K562 (cell line): Measurements from ENCODE around the gene RPS19BP1. TPM values are rescaled to one million over a fixed set of nuclear protein-coding genes. Genes with fewer than 3 reads are reported as not detected.

Experiments
- ATAC-seq: fragments of 200-7000 bp; cut with Tn5 transposase; 3 replicates; pipeline ENCODE4 v1.9.1; 2020; ENCODE audit warnings: moderate library complexity
- BruUV-seq: library from RNA; stranded (reverse); fragments of 400-500 nt; replicated peaks from 2 replicates; lab custom pipeline; 2021; lab: Mats Ljungman, UMichigan
- CTCF ChIA-PET: fragments of 300-600 bp; formaldehyde crosslinking; extraction: SDS; loops from one replicate; lab custom pipeline; 2021; ENCODE audit warnings: low intra/inter-chr PET ratio; lab: Yijun Ruan, JAX
- POLR2A ChIA-PET: fragments of 300-600, 350-650 bp; sonication (Branson Sonifier 250); formaldehyde crosslinking; extraction: SDS; loops from one replicate; lab custom pipeline; 2021; ENCODE audit warnings: antibody characterized with exemption, inconsistent platforms; lab: Yijun Ruan, JAX
- DNase-seq, 4 experiments: peaks; one replicate each; pipeline versions ENCODE4 v3.0.0 to v3.0.0-alpha.2; 2011 to 2018; ENCODE audit warnings: low spot score in 3 of 4, mixed read lengths in 3 of 4; ENCODE audit errors: extremely low read depth in 1 of 4
- FAIRE-seq: peaks from 2 replicates; lab custom pipeline; 2011; peaks lifted over from hg19 to GRCh38; lab: Jason Lieb, UNC
- H2AFZ ChIP-seq: 2 replicates; pipeline ENCODE4 v1.6.0; 2011; ENCODE audit warnings: low read depth, low read length, control low read depth, inconsistent platforms
- H3K27ac ChIP-seq: fragments of 200-600 bp; 3 replicates; pipeline ENCODE4 v1.8.0; 2011; ENCODE audit warnings: low read depth, mild to moderate bottlenecking, control low read depth, inconsistent platforms, low read length, moderate library complexity, mixed read lengths; ENCODE audit errors: extremely low read depth
- H3K27me3 ChIP-seq, 2 experiments: fragments of 300-600 bp in 1 of 2; 2 replicates in 1 of 2; 3 replicates in 1 of 2; pipeline versions ENCODE4 v1.6.0 to v1.8.0; 2011; ENCODE audit warnings: inconsistent platforms in 2 of 2, low read length in 2 of 2, mild to moderate bottlenecking in 1 of 2, mixed read lengths in 1 of 2, moderate library complexity in 1 of 2; ENCODE audit not compliant: control insufficient read depth in 2 of 2, insufficient read depth in 2 of 2
- H3K36me3 ChIP-seq: fragments of 300-600 bp; 3 replicates; pipeline ENCODE4 v1.8.0; 2011; ENCODE audit warnings: mild to moderate bottlenecking, low read length, inconsistent platforms; ENCODE audit not compliant: control insufficient read depth, insufficient read depth
- H3K4me1 ChIP-seq, 2 experiments: fragments of 200-600 bp in 1 of 2; replicated peaks in 1 of 2; 2 replicates in 1 of 2; 3 replicates in 1 of 2; pipeline versions ENCODE4 v1.5.1 to v1.8.0; 2011; ENCODE audit warnings: inconsistent platforms in 2 of 2, low read length in 2 of 2, mild to moderate bottlenecking in 1 of 2, mixed read lengths in 1 of 2, moderate library complexity in 1 of 2; ENCODE audit not compliant: control insufficient read depth in 2 of 2, insufficient read depth in 2 of 2
- H3K4me2 ChIP-seq: 2 replicates; pipeline ENCODE4 v1.6.1; 2011; ENCODE audit warnings: low read length, control low read depth, inconsistent platforms, mixed read lengths; ENCODE audit not compliant: insufficient read depth
- H3K4me3 ChIP-seq: fragments of 200-600 bp; sonication (generic), shearing (Covaris generic); 2 replicates; pipeline ENCODE4 v1.5.1; 2016; ENCODE audit warnings: control low read depth, inconsistent platforms
- H3K79me2 ChIP-seq: fragments of 200-600 bp; 3 replicates; pipeline ENCODE4 v1.8.0; 2011; ENCODE audit warnings: low read length, inconsistent platforms; ENCODE audit not compliant: control insufficient read depth, insufficient read depth
- H3K9ac ChIP-seq, 2 experiments: 2 replicates each; pipeline versions ENCODE4 v1.6.0 to v1.6.1; 2011; ENCODE audit warnings: low read depth in 2 of 2, low read length in 2 of 2, control low read depth in 1 of 2, inconsistent platforms in 1 of 2, mild to moderate bottlenecking in 1 of 2, mixed read lengths in 1 of 2; ENCODE audit not compliant: insufficient read depth in 1 of 2
- H3K9me1 ChIP-seq: one replicate; pipeline ENCODE4 v1.6.0; 2011; ENCODE audit warnings: inconsistent platforms, mild to moderate bottlenecking, low read length, moderate library complexity; ENCODE audit not compliant: control insufficient read depth, insufficient read depth
- H3K9me3 ChIP-seq: replicated peaks from 2 replicates; pipeline ENCODE4 v1.5.1; 2011; ENCODE audit warnings: low read depth, low read length, inconsistent platforms; ENCODE audit not compliant: control insufficient read depth, insufficient read depth
- H4K20me1 ChIP-seq: replicated peaks from 2 replicates; pipeline ENCODE4 v1.6.1; 2011; ENCODE audit warnings: low read length, inconsistent platforms, mixed read lengths; ENCODE audit not compliant: control insufficient read depth, insufficient read depth
- CXXC5 ChIP-seq: fragments of 250-450 bp; sonication (Bioruptor Pico); IDR thresholded peaks from 2 replicates; pipeline ENCODE4 v1.8.0; 2022; ENCODE audit warnings: inconsistent platforms, mild to moderate bottlenecking, moderate library complexity
- ELK3 ChIP-seq: fragments of 450-650 bp; formaldehyde crosslinking; IDR thresholded peaks from 2 replicates; pipeline ENCODE4 v1.4.0; 2020; ENCODE audit warnings: mild to moderate bottlenecking
- ETV5 ChIP-seq: sonication (generic); formaldehyde crosslinking; IDR thresholded peaks from 2 replicates; pipeline ENCODE4 v1.4.0; 2020; ENCODE audit warnings: low read depth, mild to moderate bottlenecking, missing genetic modification reagents
- GTF3C2 ChIP-seq: IDR thresholded peaks from 3 replicates; pipeline ENCODE4 v1.6.1; 2011; ENCODE audit warnings: borderline replicate concordance, mild to moderate bottlenecking, moderate library complexity; ENCODE audit not compliant: insufficient read length; ENCODE audit errors: extremely low read depth
- HES1 ChIP-seq: fragments of 450-650 bp; IDR thresholded peaks from 2 replicates; pipeline ENCODE4 v1.6.1; 2016; ENCODE audit warnings: low read depth, mild to moderate bottlenecking, moderate library complexity
- NBN ChIP-seq: fragments of 450-650 bp; IDR thresholded peaks from 2 replicates; pipeline ENCODE4 v1.6.1; 2016; ENCODE audit warnings: low read depth, mild to moderate bottlenecking
- POLR2AphosphoS2 ChIP-seq: IDR thresholded peaks from 2 replicates; pipeline ENCODE4 v1.6.1; 2012; ENCODE audit warnings: low read length, improper control_type of control experiment
- TFE3 ChIP-seq: fragments of 450-650 bp; formaldehyde crosslinking; IDR thresholded peaks from 2 replicates; pipeline ENCODE4 v1.4.0; 2020; ENCODE audit warnings: mild to moderate bottlenecking, mixed read lengths
- XRCC3 ChIP-seq: fragments of 450-650 bp; IDR thresholded peaks from 2 replicates; pipeline ENCODE4 v1.6.1; 2017; ENCODE audit warnings: mild to moderate bottlenecking, moderate library complexity
- ZNF583 ChIP-seq: fragments of 250-450 bp; sonication (Bioruptor Pico); IDR thresholded peaks from 2 replicates; pipeline ENCODE4 v1.4.0; 2020
- ZNF696 ChIP-seq: fragments of 250-450 bp; sonication (Bioruptor Pico); conservative IDR thresholded peaks from 2 replicates; pipeline ENCODE4 v1.4.0; 2020; ENCODE audit warnings: mild to moderate bottlenecking, moderate library complexity
- WGBS: fragments of 100-300 bp; shearing (Covaris generic); methylation state at CpG from one replicate; pipeline ENCODE4 v1.1.6; 2016; ENCODE audit warnings: low coverage, mixed read lengths; ENCODE audit not compliant: insufficient coverage; ENCODE audit errors: missing lambda C conversion rate; 5-methylcytosine and 5-hydroxymethylcytosine counted together
- in situ Hi-C: fragments of 300-500 bp; cut with MboI; formaldehyde crosslinking; loops from 4 replicates; pipeline ENCODE4 v1.15.0; 2018; ENCODE audit warnings: inconsistent platforms, mixed read lengths
- intact Hi-C: fragments of 100-400 bp; cut with micrococcal nuclease; formaldehyde crosslinking; loops from 2 replicates; pipeline ENCODE4 v1.14.2; 2022
- polyA plus RNA-seq, 8 experiments: library from polyadenylated mRNA; depleted of rRNA in 4 of 8; stranded (reverse) in 5 of 8; unstranded in 3 of 8; fragments of >200 nt; fragmentation: Nextera tagmentation in 2 of 8; fragmentation: Illumina TruSeq in 1 of 8; extraction: Ambion mirVana in 2 of 8; extraction: Trizol in 1 of 8; gene quantifications; 2 replicates each; pipeline versions ENCODE4 v1.2.1 to v1.2.3, GENCODE V29; 2011 to 2014; ENCODE audit warnings: inconsistent platforms in 1 of 8, missing spikeins in 1 of 8
- total RNA-seq, 7 experiments: library from RNA; depleted of rRNA in 6 of 7; stranded (reverse); fragments of >200 nt in 6 of 7; fragmentation: Illumina TruSeq in 2 of 7; extraction: Trizol in 2 of 7; gene quantifications; 2 replicates each; pipeline versions ENCODE4 v1.2.1 to v1.2.3, GENCODE V29; 2011 to 2021; ENCODE audit warnings: low replicate concordance in 1 of 7

The RPS19BP1 gene
- total and polyA plus RNA-seq, 9 of the 15 experiments (the other 6 are each of a cell fraction or from before 2014, with no cell fraction given) = 3.0 to 223 (median 84.3) TPM

GRCh38 chr22:39511226-39511625, 21.3 kb downstream of the RPS19BP1 start:
- H3K79me2 ChIP-seq = peaks cover 60% of the 10 kb centered on the region
- intact Hi-C loops = no loop called here
- TF ChIP-seq CXXC5 (no peak), TFE3 (CRISPR knock-in tag) (no peak), POLR2AphosphoS2 (no peak), ETV5 (no peak), ZNF583 (CRISPR knock-in tag) (no peak), GTF3C2 (no peak), XRCC3 (no peak), ZNF696 (CRISPR knock-in tag) (no peak), NBN (no peak), ELK3 (CRISPR knock-in tag) (no peak), HES1 (no peak)
- ATAC-seq = no peak
- FAIRE-seq = no peak
- ChIA-PET CTCF (no interaction called here), POLR2A (interaction anchor here (0.6 to 4.0 kb wide), 2 partner anchors 9 to 192 kb away, joined by 5 to 20 read pairs; partner anchors contain the start of genes ATF4 and RPL3)
- H3K36me3 ChIP-seq = peaks cover 93% of the 10 kb centered on the region
- H3K9me3 ChIP-seq = no peaks in the 10 kb centered on the region
- peaks cover 9% of the 10 kb centered on the region for H4K20me1 ChIP-seq
- BruUV-seq = no TSS peak
- H3K9me1 ChIP-seq = peaks cover 2% of the 10 kb centered on the region
- H3K9ac ChIP-seq = no peak overlapping the region
- H3K27me3 ChIP-seq = no peaks in the 10 kb centered on the region
- no peak overlapping the region for H2AFZ ChIP-seq
- no peak overlapping the region for H3K4me2 ChIP-seq
- peaks cover 8 to 10% of the 10 kb centered on the region in 2 experiments; a peak in 3 of 5 replicates for H3K4me1 ChIP-seq
- no peak for DNase-seq
- 98% methylated on average over 13 of the region's 13 CpGs for WGBS
- in situ Hi-C loops = no loop called here
- no peak overlapping the region for H3K27ac ChIP-seq
- no peak overlapping the region for H3K4me3 ChIP-seq
